Mesendoderm (in vitro differentiated cells): ENCODE data around the gene PRKN.
"Not testable (repeated sequence)": the region's sequence is repeated elsewhere in the genome, so short reads cannot be mapped to it uniquely, and the experiment has no call there.

Experiments used
- DNase-seq: peaks from one replicate; pipeline ENCODE4 v3.0.0; 2013
- H2AK5ac ChIP-seq: 2 replicates; pipeline ENCODE4 v1.6.1; 2013; ENCODE audit warnings: low read length, inconsistent platforms
- H2BK120ac ChIP-seq: 2 replicates; pipeline ENCODE4 v1.6.1; 2013; ENCODE audit warnings: low read depth, mild to moderate bottlenecking, low read length, moderate library complexity, mixed read lengths
- H2BK15ac ChIP-seq: replicated peaks from 2 replicates; pipeline ENCODE4 v1.6.1; 2013; ENCODE audit warnings: low read depth, mild to moderate bottlenecking, moderate library complexity
- H2BK5ac ChIP-seq: 2 replicates; pipeline ENCODE4 v1.6.1; 2013; ENCODE audit warnings: low read length, inconsistent platforms
- H3K18ac ChIP-seq: 2 replicates; pipeline ENCODE4 v1.6.1; 2013; ENCODE audit warnings: mild to moderate bottlenecking, low read length, mixed read lengths
- H3K23ac ChIP-seq: one replicate; pipeline ENCODE4 v1.6.1; 2013; ENCODE audit warnings: low read length
- H3K27ac ChIP-seq: 2 replicates; pipeline ENCODE4 v1.5.1; 2013; ENCODE audit warnings: low read depth, mild to moderate bottlenecking, inconsistent platforms, low read length, moderate library complexity
- H3K27me3 ChIP-seq: 2 replicates; pipeline ENCODE4 v1.6.1; 2013; ENCODE audit warnings: low read length, control low read depth, mild to moderate bottlenecking, inconsistent platforms; ENCODE audit not compliant: insufficient read depth, poor library complexity
- H3K36me3 ChIP-seq: 2 replicates; pipeline ENCODE4 v1.6.1; 2013; ENCODE audit warnings: low read length, inconsistent platforms; ENCODE audit not compliant: control insufficient read depth, insufficient read depth
- H3K4ac ChIP-seq: one replicate; pipeline ENCODE4 v1.6.1; 2013; ENCODE audit warnings: low read depth, mild to moderate bottlenecking, low read length, moderate library complexity
- H3K4me1 ChIP-seq: 2 replicates; pipeline ENCODE4 v1.6.1; 2013; ENCODE audit warnings: low read depth, low read length, inconsistent platforms; ENCODE audit not compliant: control insufficient read depth
- H3K4me2 ChIP-seq: 2 replicates; pipeline ENCODE4 v1.6.1; 2013; ENCODE audit warnings: low read length
- H3K4me3 ChIP-seq: 2 replicates; pipeline ENCODE4 v1.5.1; 2013; ENCODE audit warnings: mild to moderate bottlenecking, low read length
- H3K56ac ChIP-seq: one replicate; pipeline ENCODE4 v1.6.1; 2013; ENCODE audit warnings: low read length
- H3K79me1 ChIP-seq: 2 replicates; pipeline ENCODE4 v1.6.1; 2013; ENCODE audit warnings: low read length, inconsistent platforms
- H3K79me2 ChIP-seq: 2 replicates; pipeline ENCODE4 v1.6.1; 2013; ENCODE audit warnings: mild to moderate bottlenecking, low read length; ENCODE audit not compliant: control insufficient read depth, insufficient read depth
- H3K9ac ChIP-seq: 2 replicates; pipeline ENCODE4 v1.6.1; 2013; ENCODE audit warnings: low read length, inconsistent platforms
- H4K5ac ChIP-seq: one replicate; pipeline ENCODE4 v1.6.1; 2013; ENCODE audit warnings: low read length
- H4K8ac ChIP-seq: one replicate; pipeline ENCODE4 v1.6.1; 2013; ENCODE audit warnings: low read depth, mild to moderate bottlenecking, control low read depth, low read length, moderate library complexity
- WGBS: extraction: QIAGEN DNeasy Blood & Tissue Kit; methylation state at CpG from one replicate; pipeline ENCODE4 v1.1.7; 2013; ENCODE audit warnings: low lambda C conversion rate, missing lambda C conversion rate; ENCODE audit not compliant: insufficient coverage; ENCODE audit errors: extremely low coverage; 5-methylcytosine and 5-hydroxymethylcytosine counted together

The PRKN gene

GRCh38 chr6:161341638-161342037 lies 1385.9 kb downstream of the PRKN start:
- Histone ChIP-seq H2BK15ac (no peak overlapping the region), H3K4ac (no peak overlapping the region), H3K4me3 (no peak overlapping the region), H3K79me2 (no peaks in the 10 kb centered on the region), H3K4me2 (no peak overlapping the region), H3K27ac (no peak overlapping the region), H3K56ac (no peak overlapping the region), H4K5ac (no peak overlapping the region), H2AK5ac (no peak overlapping the region), H2BK120ac (no peak overlapping the region), H3K27me3 (no peaks in the 10 kb centered on the region), H4K8ac (no peak overlapping the region), H3K9ac (no peak overlapping the region), H3K4me1 (no peaks in the 10 kb centered on the region), H3K18ac (no peak overlapping the region), H2BK5ac (no peak overlapping the region), H3K23ac (no peak overlapping the region), H3K79me1 (no peaks in the 10 kb centered on the region), H3K36me3 (no peaks in the 10 kb centered on the region)
- no CpG with 5 or more reads among the region's 4 CpGs for WGBS
- no peak for DNase-seq

GRCh38 chr6:161338015-161338414 lies 1389.6 kb downstream of the PRKN start:
- Histone ChIP-seq H2BK5ac (no peak overlapping the region), H4K5ac (no peak overlapping the region), H2BK15ac (no peak overlapping the region), H3K79me1 (no peaks in the 10 kb centered on the region), H3K56ac (no peak overlapping the region), H3K9ac (no peak overlapping the region), H3K4me3 (no peak overlapping the region), H3K4ac (no peak overlapping the region), H3K18ac (no peak overlapping the region), H3K36me3 (no peaks in the 10 kb centered on the region), H4K8ac (no peak overlapping the region), H2AK5ac (no peak overlapping the region), H3K4me1 (no peaks in the 10 kb centered on the region), H2BK120ac (no peak overlapping the region), H3K79me2 (no peaks in the 10 kb centered on the region), H3K27ac (no peak overlapping the region), H3K4me2 (no peak overlapping the region), H3K23ac (no peak overlapping the region), H3K27me3 (no peaks in the 10 kb centered on the region)
- no peak for DNase-seq
- no CpG with 5 or more reads among the region's 3 CpGs for WGBS

- Histone ChIP-seq H2AK5ac (no peak overlapping the region), H3K4me1 (no peaks in the 10 kb centered on the region), H3K4me2 (no peak overlapping the region), H2BK15ac (no peak overlapping the region), H3K36me3 (no peaks in the 10 kb centered on the region), H2BK120ac (no peak overlapping the region), H4K5ac (no peak overlapping the region), H3K27me3 (no peaks in the 10 kb centered on the region), H3K79me2 (no peaks in the 10 kb centered on the region), H3K4me3 (no peak overlapping the region), H3K56ac (no peak overlapping the region), H3K9ac (no peak overlapping the region), H3K79me1 (no peaks in the 10 kb centered on the region), H2BK5ac (no peak overlapping the region), H4K8ac (no peak overlapping the region), H3K23ac (no peak overlapping the region), H3K27ac (no peak overlapping the region), H3K18ac (no peak overlapping the region), H3K4ac (no peak overlapping the region)
- WGBS, result no CpG with 5 or more reads among the region's 1 CpG
- DNase-seq, result no peak
These were observed 1391.1 kb downstream of the PRKN start for GRCh38 chr6:161336479-161336878.

- H3K27ac ChIP-seq, result no peak overlapping the region
- no peak overlapping the region for H3K56ac ChIP-seq
- no peaks in the 10 kb centered on the region for H3K36me3 ChIP-seq
- no CpG with 5 or more reads among the region's 8 CpGs for WGBS
- H2BK120ac ChIP-seq, result no peak overlapping the region
- H3K18ac ChIP-seq, result no peak overlapping the region
- no peak overlapping the region for H2BK5ac ChIP-seq
- no peak overlapping the region for H3K4ac ChIP-seq
- no peak overlapping the region for H3K4me2 ChIP-seq
- no peak overlapping the region for H4K8ac ChIP-seq
- H3K23ac ChIP-seq, result no peak overlapping the region
- H3K79me1 ChIP-seq, result no peaks in the 10 kb centered on the region
- H4K5ac ChIP-seq, result no peak overlapping the region
- H3K9ac ChIP-seq, result no peak overlapping the region
- no peak for DNase-seq
- no peak overlapping the region for H2AK5ac ChIP-seq
- no peaks in the 10 kb centered on the region for H3K4me1 ChIP-seq
- H3K27me3 ChIP-seq, result no peaks in the 10 kb centered on the region
- H2BK15ac ChIP-seq, result no peak overlapping the region
- H3K79me2 ChIP-seq, result no peaks in the 10 kb centered on the region
- H3K4me3 ChIP-seq, result no peak overlapping the region
These were observed 1394.2 kb downstream of the PRKN start for GRCh38 chr6:161333410-161333809.

- H3K4me1 ChIP-seq, H3K18ac ChIP-seq, H2BK15ac ChIP-seq, H4K8ac ChIP-seq, H3K79me2 ChIP-seq, H3K27ac ChIP-seq, H3K4ac ChIP-seq, H3K4me2 ChIP-seq, H3K23ac ChIP-seq, H3K27me3 ChIP-seq, H4K5ac ChIP-seq, H3K79me1 ChIP-seq, H3K36me3 ChIP-seq, H3K9ac ChIP-seq, DNase-seq, H2BK5ac ChIP-seq, H3K4me3 ChIP-seq, H2BK120ac ChIP-seq, H3K56ac ChIP-seq, H2AK5ac ChIP-seq: not testable (repeated sequence)
- no CpG with 5 or more reads among the region's 4 CpGs for WGBS
These were observed 1396.0 kb downstream of the PRKN start for GRCh38 chr6:161331402-161332081.

- Histone ChIP-seq H3K79me1 (no peaks in the 10 kb centered on the region), H3K79me2 (no peaks in the 10 kb centered on the region), H2BK15ac (no peak overlapping the region), H3K56ac (no peak overlapping the region), H3K9ac (no peak overlapping the region), H2AK5ac (no peak overlapping the region), H3K27me3 (no peaks in the 10 kb centered on the region), H4K5ac (no peak overlapping the region), H3K4me2 (no peak overlapping the region), H3K18ac (no peak overlapping the region), H3K36me3 (no peaks in the 10 kb centered on the region), H2BK5ac (no peak overlapping the region), H3K4ac (no peak overlapping the region), H4K8ac (no peak overlapping the region), H2BK120ac (no peak overlapping the region), H3K27ac (no peak overlapping the region), H3K4me1 (no peaks in the 10 kb centered on the region), H3K23ac (no peak overlapping the region), H3K4me3 (no peak overlapping the region)
- no CpG with 5 or more reads among the region's 4 CpGs for WGBS
- peak; percentile 66 for DNase-seq
These were observed 1400.1 kb downstream of the PRKN start for GRCh38 chr6:161327360-161327953.
